ENCODE measurements around the gene GPC4.
A peak's percentile ranks its signal among the peaks of the same experiment; 100 is the strongest.

Gene GPC4

GRCh38 chrX:133444952-133445831 is 29.9 kb upstream of the GPC4 start:
- DNase-seq, result no peak
- H3K4me3 ChIP-seq (ENCODE audit: low read depth, low read length), result peak overlapping the region; percentile 29
- H3K27me3 ChIP-seq (replicated peaks), result no peaks in the 10 kb centered on the region
- H3K36me3 ChIP-seq (replicated peaks), result no peaks in the 10 kb centered on the region
- no peak for TF ChIP-seq CTCF (IDR thresholded peaks at IDR 0.05; ENCODE audit: low read depth, low read length, missing control alignments)
- in situ Hi-C loops (cut with HindIII; ENCODE audit: low pct_ligation_motif_present, low sequenced_read_pairs), result no loop called here
- H3K27ac ChIP-seq, result no peak overlapping the region

GRCh38 chrX:133444196-133444595 is 28.9 kb upstream of the GPC4 start:
- H3K36me3 ChIP-seq (replicated peaks), result no peaks in the 10 kb centered on the region
- TF ChIP-seq CTCF (IDR thresholded peaks at IDR 0.05; ENCODE audit: low read depth, low read length, missing control alignments), result no peak
- in situ Hi-C loops (cut with HindIII; ENCODE audit: low pct_ligation_motif_present, low sequenced_read_pairs), result no loop called here
- no peaks in the 10 kb centered on the region for H3K27me3 ChIP-seq (replicated peaks)
- DNase-seq, result no peak
- no peak overlapping the region for H3K4me3 ChIP-seq (ENCODE audit: low read depth, low read length)
- no peak overlapping the region for H3K27ac ChIP-seq

- H3K36me3 ChIP-seq (replicated peaks), result no peaks in the 10 kb centered on the region
- no peak overlapping the region for H3K4me3 ChIP-seq (ENCODE audit: low read depth, low read length)
- DNase-seq, result no peak
- TF ChIP-seq CTCF (IDR thresholded peaks at IDR 0.05; ENCODE audit: low read depth, low read length, missing control alignments), result no peak
- in situ Hi-C loops (cut with HindIII; ENCODE audit: low pct_ligation_motif_present, low sequenced_read_pairs), result no loop called here
- H3K27me3 ChIP-seq (replicated peaks), result no peaks in the 10 kb centered on the region
- H3K27ac ChIP-seq, result no peak overlapping the region
Observed at GRCh38 chrX:133440797-133441163, 25.5 kb upstream of the GPC4 start.

GRCh38 chrX:133440081-133440796 is 24.9 kb upstream of the GPC4 start:
- Histone ChIP-seq H3K27ac (no peak overlapping the region), H3K27me3 (replicated peaks) (no peaks in the 10 kb centered on the region), H3K36me3 (replicated peaks) (no peaks in the 10 kb centered on the region), H3K4me3 (ENCODE audit: low read depth, low read length) (no peak overlapping the region)
- TF ChIP-seq CTCF (IDR thresholded peaks at IDR 0.05; ENCODE audit: low read depth, low read length, missing control alignments), result no peak
- in situ Hi-C loops (cut with HindIII; ENCODE audit: low pct_ligation_motif_present, low sequenced_read_pairs), result no loop called here
- no peak for DNase-seq

- Histone ChIP-seq H3K36me3 (replicated peaks) (no peaks in the 10 kb centered on the region), H3K27me3 (replicated peaks) (no peaks in the 10 kb centered on the region), H3K27ac (no peak overlapping the region), H3K4me3 (ENCODE audit: low read depth, low read length) (no peak overlapping the region)
- TF ChIP-seq CTCF (IDR thresholded peaks at IDR 0.05; ENCODE audit: low read depth, low read length, missing control alignments), result no peak
- in situ Hi-C loops (cut with HindIII; ENCODE audit: low pct_ligation_motif_present, low sequenced_read_pairs), result no loop called here
- no peak for DNase-seq
Observed at GRCh38 chrX:133437766-133438165, 22.5 kb upstream of the GPC4 start.

Measured in brain microvascular endothelial cell (primary cell).